Superior temporal gyrus (tissue), 1 donor: ENCODE measurements around the gene MXD3.
"Not testable (repeated sequence)": the region's sequence is repeated elsewhere in the genome, so short reads cannot be mapped to it uniquely, and the experiment has no call there.

Source experiments
- DNase-seq: peaks from one replicate; pipeline ENCODE4 v3.0.0-alpha.2; 2016; ENCODE audit errors: extremely low spot score

The MXD3 gene

GRCh38 chr5:177343000-177343399 is 31.3 kb upstream of the MXD3 start:
- DNase-seq = not testable (repeated sequence)

- DNase-seq = no peak
Observed at GRCh38 chr5:177339107-177339638, 27.5 kb upstream of the MXD3 start.

GRCh38 chr5:177338251-177339106 is 26.8 kb upstream of the MXD3 start:
- no peak for DNase-seq

GRCh38 chr5:177336603-177337494 is 25.2 kb upstream of the MXD3 start:
- no peak for DNase-seq

- no peak for DNase-seq
Observed at GRCh38 chr5:177336112-177336511, 24.4 kb upstream of the MXD3 start.

GRCh38 chr5:177335701-177336065 is 24.0 kb upstream of the MXD3 start:
- no peak for DNase-seq

- DNase-seq = no peak
Observed at GRCh38 chr5:177334781-177335700, 23.3 kb upstream of the MXD3 start.

GRCh38 chr5:177334155-177334551 is 22.5 kb upstream of the MXD3 start:
- no peak for DNase-seq

- no peak for DNase-seq
Observed at GRCh38 chr5:177333420-177334154, 21.9 kb upstream of the MXD3 start.

GRCh38 chr5:177332896-177333260 is 21.2 kb upstream of the MXD3 start:
- DNase-seq = no peak

- DNase-seq = no peak
Observed at GRCh38 chr5:177332031-177332895, 20.6 kb upstream of the MXD3 start.

- no peak for DNase-seq
Observed at GRCh38 chr5:177330991-177331842, 19.5 kb upstream of the MXD3 start.

- no peak for DNase-seq
Observed at GRCh38 chr5:177329883-177330282, 18.2 kb upstream of the MXD3 start.

GRCh38 chr5:177328545-177329231 is 17.0 kb upstream of the MXD3 start:
- DNase-seq = no peak

- no peak for DNase-seq
Observed at GRCh38 chr5:177327539-177328522, 16.1 kb upstream of the MXD3 start.

- no peak for DNase-seq
Observed at GRCh38 chr5:177325868-177326381, 14.2 kb upstream of the MXD3 start.

- no peak for DNase-seq
Observed at GRCh38 chr5:177320879-177321278, 9.2 kb upstream of the MXD3 start.
